NB4 (cell line): ENCODE measurements around the gene ZNF816.

Source experiments
- CTCF ChIP-seq: IDR thresholded peaks from one replicate; pipeline ENCODE4 v1.5.1; 2012; ENCODE audit warnings: low read depth, low read length
- MAX ChIP-seq: IDR thresholded peaks from 2 replicates; pipeline ENCODE4 v1.6.1; 2011; ENCODE audit warnings: low read depth, low read length
- POLR2A ChIP-seq: IDR thresholded peaks from 2 replicates; pipeline ENCODE4 v1.6.1; 2011; ENCODE audit warnings: mild to moderate bottlenecking; ENCODE audit not compliant: insufficient read length; ENCODE audit errors: extremely low read depth

- TF ChIP-seq POLR2A: no peak
- TF ChIP-seq CTCF: no peak
- TF ChIP-seq MAX: no peak
These were observed 45.1 kb downstream of the ZNF816 start for GRCh38 chr19:52917531-52917930.
